Muscle of back (tissue), 11 donors: ENCODE data around the gene CHRNE. TPM values are rescaled to one million over a fixed set of nuclear protein-coding genes. Genes with fewer than 3 reads are reported as not detected.
"Not testable (repeated sequence)": the region's sequence is repeated elsewhere in the genome, so short reads cannot be mapped to it uniquely, and the experiment has no call there.

Experiments used
- DNase-seq, 3 donors: peaks; one replicate each; pipeline versions ENCODE4 v3.0.0 to v3.0.0-alpha.2; 2013
- polyA plus RNA-seq, 10 donors: library from polyadenylated mRNA; unstranded; fragments of 120-200 nt; gene quantifications; one replicate each; pipeline ENCODE4 v1.2.1, GENCODE V29; 2013; ENCODE audit not compliant: insufficient read length in 10 of 10

CHRNE gene
- polyA plus RNA-seq, 10 donors: 0.67 to 5.5 (median 1.7) TPM

GRCh38 chr17:4908711-4909496 is 6.0 kb upstream of the CHRNE start:
- DNase-seq: peak; percentile 86 to 96 (median 91)

GRCh38 chr17:4908301-4908700 is 5.4 kb upstream of the CHRNE start:
- peak in 2 of 3 donors; percentile 36 to 75 for DNase-seq

- DNase-seq: not testable (repeated sequence)
Measured at GRCh38 chr17:4906642-4907041, 3.7 kb upstream of the CHRNE start.

- DNase-seq: no peak
Measured at GRCh38 chr17:4902540-4902939, 358 bp downstream of the CHRNE start.

- DNase-seq: peak in 2 of 3 donors; percentile 46 to 91
Measured at GRCh38 chr17:4901648-4902344, 1.1 kb downstream of the CHRNE start.

GRCh38 chr17:4901108-4901647 is 1.7 kb downstream of the CHRNE start:
- DNase-seq: no peak

- DNase-seq: peak in 1 of 3 donors; percentile 78
Measured at GRCh38 chr17:4900231-4901107, 2.4 kb downstream of the CHRNE start.

- peak; percentile 59 to 90 (median 79) for DNase-seq
Measured at GRCh38 chr17:4899341-4900230, 3.3 kb downstream of the CHRNE start, which contains the start of gene C17orf107. Gene C17orf107 (plus strand): TSS chr17:4899536. CDS start chr17:4899763, 227 bp downstream.

GRCh38 chr17:4898927-4899326 is 4.0 kb downstream of the CHRNE start:
- DNase-seq: peak in 1 of 3 donors; percentile 56

GRCh38 chr17:4898351-4898750 is 4.5 kb downstream of the CHRNE start:
- DNase-seq: no peak

- DNase-seq: no peak
Measured at GRCh38 chr17:4897785-4898184, 5.1 kb downstream of the CHRNE start.

GRCh38 chr17:4897198-4897687 is 5.7 kb downstream of the CHRNE start:
- DNase-seq: no peak

- DNase-seq: no peak
Measured at GRCh38 chr17:4896332-4897197, 6.3 kb downstream of the CHRNE start.

GRCh38 chr17:4895657-4896331 is 7.1 kb downstream of the CHRNE start:
- DNase-seq: no peak

GRCh38 chr17:4895121-4895520 is 7.8 kb downstream of the CHRNE start:
- DNase-seq: no peak

GRCh38 chr17:4893721-4894560 is 9.0 kb downstream of the CHRNE start:
- DNase-seq: no peak

GRCh38 chr17:4893272-4893671 is 9.6 kb downstream of the CHRNE start:
- no peak for DNase-seq
